ENCODE measurements around the gene ANGPTL7.
"Not testable (repeated sequence)": the region's sequence is repeated elsewhere in the genome, so short reads cannot be mapped to it uniquely, and the experiment has no call there.

Gene ANGPTL7

GRCh38 chr1:11156963-11157362, 32.2 kb upstream of the ANGPTL7 start:
- no peak for TF ChIP-seq CTCF (IDR thresholded peaks at IDR 0.05; ENCODE audit: borderline replicate concordance, insufficient read depth, low read depth, low read length)
- no peak overlapping the region for H3K4me3 ChIP-seq (ENCODE audit: low read depth, low read length)

- TF ChIP-seq CTCF (IDR thresholded peaks at IDR 0.05; ENCODE audit: borderline replicate concordance, insufficient read depth, low read depth, low read length): no peak
- H3K4me3 ChIP-seq (ENCODE audit: low read depth, low read length): no peak overlapping the region
Measured at GRCh38 chr1:11157394-11157793, 31.8 kb upstream of the ANGPTL7 start.

GRCh38 chr1:11157867-11158266, 31.3 kb upstream of the ANGPTL7 start:
- TF ChIP-seq CTCF (IDR thresholded peaks at IDR 0.05; ENCODE audit: borderline replicate concordance, insufficient read depth, low read depth, low read length): no peak
- no peak overlapping the region for H3K4me3 ChIP-seq (ENCODE audit: low read depth, low read length)

GRCh38 chr1:11158291-11158690, 30.9 kb upstream of the ANGPTL7 start:
- TF ChIP-seq CTCF (IDR thresholded peaks at IDR 0.05; ENCODE audit: borderline replicate concordance, insufficient read depth, low read depth, low read length): no peak
- H3K4me3 ChIP-seq (ENCODE audit: low read depth, low read length): no peak overlapping the region

GRCh38 chr1:11158720-11159321, 30.3 kb upstream of the ANGPTL7 start:
- TF ChIP-seq CTCF (IDR thresholded peaks at IDR 0.05; ENCODE audit: borderline replicate concordance, insufficient read depth, low read depth, low read length): no peak
- no peak overlapping the region for H3K4me3 ChIP-seq (ENCODE audit: low read depth, low read length)

GRCh38 chr1:11162752-11163151, 26.4 kb upstream of the ANGPTL7 start:
- H3K4me3 ChIP-seq (ENCODE audit: low read depth, low read length): not testable (repeated sequence)

GRCh38 chr1:11166744-11167143, 22.4 kb upstream of the ANGPTL7 start:
- H3K4me3 ChIP-seq (ENCODE audit: low read depth, low read length): not testable (repeated sequence)

- TF ChIP-seq CTCF (IDR thresholded peaks at IDR 0.05; ENCODE audit: borderline replicate concordance, insufficient read depth, low read depth, low read length): no peak
Measured at GRCh38 chr1:11168731-11169130, 20.4 kb upstream of the ANGPTL7 start.

More at GRCh38 chr1:11168731-11169130, 20.4 kb upstream of the ANGPTL7 start:
- no peak overlapping the region for H3K4me3 ChIP-seq (ENCODE audit: low read depth, low read length)

Measured in GM12875 (cell line).